GM18868 (cell line): ENCODE results near the gene PAH.
"Not testable (repeated sequence)": the region's sequence is repeated elsewhere in the genome, so short reads cannot be mapped to it uniquely, and the experiment has no call there.

Source experiments
- ATAC-seq: cut with Tn5 transposase; IDR thresholded peaks from one replicate; pipeline ENCODE4 v1.9.1; 2021; ENCODE audit warnings: mild to moderate bottlenecking, moderate library complexity; ENCODE audit not compliant: unreplicated experiment

PAH gene

DNA sequence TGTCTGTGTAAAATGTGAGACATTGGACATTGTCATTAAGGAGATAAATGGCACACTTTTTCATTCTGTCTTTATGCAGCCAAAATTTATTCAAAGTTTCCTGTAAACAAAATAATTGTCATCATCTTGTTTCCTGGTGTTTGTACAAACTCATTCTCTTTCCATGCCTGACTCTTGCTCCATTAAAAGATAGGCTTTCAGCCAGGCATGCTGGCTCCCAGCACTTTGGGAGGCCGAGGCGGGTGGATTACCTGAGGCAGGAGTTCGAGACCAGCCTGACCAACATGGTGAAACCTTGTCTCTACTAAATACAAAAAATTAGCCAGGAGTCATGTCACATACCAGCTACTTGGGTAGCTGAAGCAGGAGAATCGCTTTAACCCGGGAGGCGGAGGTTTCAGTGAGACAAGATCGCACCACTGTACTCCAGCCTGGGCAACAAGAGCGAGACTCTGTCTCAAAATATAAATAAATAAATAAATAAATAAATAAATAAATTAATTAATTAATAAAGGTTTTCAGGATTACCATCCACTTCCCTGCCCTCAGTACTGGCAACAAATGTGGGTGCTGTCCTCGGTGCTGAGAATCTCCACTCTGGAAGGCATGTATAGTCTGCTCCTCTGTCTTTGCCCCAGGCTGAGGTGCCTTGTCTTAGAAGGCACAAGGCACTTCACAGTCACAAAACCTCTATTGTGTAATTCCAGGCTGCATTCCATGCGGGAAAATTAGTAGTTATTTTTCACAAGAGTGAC is 83.2 kb downstream of the PAH start:
- ATAC-seq = no peak

- not testable (repeated sequence) for ATAC-seq
Measured at GRCh38 chr12:102832826-102833225, 84.2 kb downstream of the PAH start.

GRCh38 chr12:102824218-102824835 is 92.7 kb downstream of the PAH start:
- ATAC-seq = no peak

DNA sequence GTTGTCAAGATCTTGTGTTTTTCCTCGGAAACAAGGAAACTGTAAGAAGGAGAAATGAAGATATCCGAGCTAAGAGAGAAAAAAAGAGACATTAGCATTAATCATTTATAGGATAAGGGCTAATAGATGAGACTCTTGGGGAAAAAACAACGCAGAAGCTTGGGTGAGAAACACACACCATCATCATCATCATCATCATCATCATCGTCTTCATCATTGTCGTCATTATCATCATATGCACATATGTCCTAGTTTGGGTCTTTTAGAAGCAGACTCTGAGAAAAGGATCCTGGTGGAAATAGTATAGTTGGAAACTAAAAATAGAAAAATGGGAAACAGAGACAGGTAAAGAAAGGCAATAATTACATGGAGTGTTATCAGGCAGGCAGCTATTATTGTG is 95.9 kb downstream of the PAH start:
- ATAC-seq = no peak

- ATAC-seq = no peak
Measured at GRCh38 chr12:102816816-102817434, 100.1 kb downstream of the PAH start.

- ATAC-seq = no peak
Measured at GRCh38 chr12:102814691-102815367, 102.2 kb downstream of the PAH start.

DNA sequence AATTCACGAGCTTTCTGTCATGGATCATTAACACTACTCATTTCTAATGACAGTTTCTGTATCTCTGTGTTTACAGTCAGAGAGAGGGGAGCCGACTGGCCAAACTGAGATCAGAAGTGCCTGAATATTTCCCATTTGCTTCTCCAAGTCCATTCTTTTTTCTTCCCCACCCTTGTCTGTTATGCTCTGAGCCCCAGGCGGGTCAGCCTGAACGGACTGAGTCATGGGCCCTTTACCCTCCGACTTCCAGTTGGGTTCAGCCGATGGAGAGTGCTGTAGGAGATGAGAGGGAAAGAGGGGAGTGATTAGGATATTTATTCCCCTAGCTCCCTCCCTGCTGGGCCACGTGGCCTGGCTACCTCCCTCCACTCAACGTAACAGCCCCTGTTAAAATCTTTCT is 104.7 kb downstream of the PAH start:
- no peak for ATAC-seq

- peak; percentile 45 for ATAC-seq
Measured at GRCh38 chr12:102811110-102811737, 105.8 kb downstream of the PAH start.

GRCh38 chr12:102808412-102808811 is 108.6 kb downstream of the PAH start:
- no peak for ATAC-seq

DNA sequence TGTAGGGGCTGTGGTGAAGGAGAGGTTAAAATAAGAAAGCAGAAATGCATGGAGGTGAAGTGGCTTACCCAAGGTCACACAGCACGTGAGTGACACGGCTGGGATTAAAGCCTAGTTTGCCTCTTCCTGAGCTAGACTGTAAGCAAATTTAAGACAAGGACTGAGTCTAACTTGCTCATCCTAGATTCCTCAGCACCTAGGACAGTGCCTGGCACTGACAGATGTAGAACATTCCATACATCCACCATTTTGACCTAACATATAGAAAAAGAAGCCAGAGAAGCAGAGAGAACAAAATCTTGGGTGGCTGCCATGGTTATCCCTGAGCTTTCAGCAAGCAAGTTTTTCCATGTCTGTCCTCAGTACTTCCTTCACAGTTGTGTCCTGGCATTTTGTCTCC is 110.5 kb downstream of the PAH start:
- ATAC-seq = no peak

DNA sequence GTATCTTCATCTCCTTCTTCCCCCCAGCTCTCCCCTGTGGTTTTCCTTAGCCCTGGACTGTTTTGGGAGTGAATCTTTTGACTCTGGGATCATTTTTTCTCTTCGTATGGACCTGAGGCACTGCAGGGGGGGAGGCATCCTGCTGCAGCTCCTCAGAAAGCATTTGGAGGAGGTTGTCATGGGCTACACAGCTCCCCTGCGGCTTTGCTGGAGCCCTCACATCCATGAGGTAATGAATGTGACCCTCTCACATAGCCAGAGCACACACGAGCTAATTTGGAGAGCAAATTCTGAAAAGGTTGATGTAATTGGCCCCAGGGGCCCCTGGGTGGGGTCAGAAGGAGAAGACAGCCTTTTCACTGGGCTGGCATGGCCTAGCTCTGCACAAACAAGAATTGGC is 110.9 kb downstream of the PAH start:
- no peak for ATAC-seq

- ATAC-seq = no peak
Measured at GRCh38 chr12:102800565-102800964, 116.5 kb downstream of the PAH start.

DNA sequence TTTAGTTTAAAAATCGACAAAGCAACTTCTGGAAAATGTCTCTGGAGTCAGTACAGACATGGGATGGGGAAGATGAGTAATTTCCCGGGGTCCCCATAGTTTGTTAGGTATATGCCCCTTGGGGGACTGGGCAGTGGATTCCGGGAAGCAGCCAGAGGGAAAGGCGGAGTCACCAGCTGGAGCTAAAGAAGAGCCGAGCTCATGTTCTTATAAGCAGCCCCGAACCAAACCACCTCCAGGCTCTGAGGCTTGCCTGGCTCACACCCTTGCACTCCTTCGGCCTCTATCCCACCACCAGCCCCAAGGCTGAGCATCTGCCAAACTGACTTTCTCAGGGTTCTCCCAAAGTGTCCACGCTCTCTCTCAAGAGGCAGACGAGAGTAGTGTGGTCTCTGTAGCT is 117.8 kb downstream of the PAH start:
- ATAC-seq = no peak

- ATAC-seq = no peak
Measured at GRCh38 chr12:102797528-102797927, 119.5 kb downstream of the PAH start.

- ATAC-seq = no peak
Measured at GRCh38 chr12:102793921-102794320, 123.1 kb downstream of the PAH start.
